ENCODE results near the gene RNF167.

RNF167 gene

DNA sequence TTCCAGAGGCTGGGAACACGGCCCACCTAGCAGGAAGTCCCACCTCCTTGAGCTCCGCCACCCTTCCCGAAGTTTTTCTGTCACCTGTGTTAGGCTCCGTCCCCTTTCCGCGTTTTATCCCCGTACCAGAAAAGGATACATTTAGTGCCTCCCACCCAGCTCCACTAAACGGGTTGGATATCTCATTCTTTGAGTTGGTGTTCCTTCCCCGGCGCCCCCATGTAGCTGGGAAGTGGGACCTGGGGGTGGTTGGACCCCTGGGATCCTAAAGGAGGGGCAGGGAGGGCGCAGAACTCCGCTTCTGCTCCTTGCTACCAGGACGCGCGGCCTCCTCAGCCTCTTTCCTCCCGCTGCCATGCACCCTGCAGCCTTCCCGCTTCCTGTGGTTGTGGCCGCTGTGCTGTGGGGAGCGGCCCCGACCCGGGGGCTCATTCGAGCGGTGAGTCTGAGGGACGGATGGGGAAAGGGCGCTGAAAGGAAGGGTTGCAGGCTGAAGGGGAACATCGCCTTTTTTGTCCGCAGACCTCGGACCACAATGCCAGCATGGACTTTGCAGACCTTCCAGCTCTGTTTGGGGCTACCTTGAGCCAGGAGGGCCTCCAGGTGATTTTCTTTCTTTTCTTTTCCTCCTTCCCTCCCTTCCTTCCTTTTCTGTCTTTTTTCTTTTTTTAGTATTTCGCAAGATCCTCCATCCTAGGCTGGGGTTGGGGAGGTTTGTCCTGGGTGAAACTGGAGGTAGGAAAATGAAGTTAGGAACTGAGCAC is 669 bp downstream of the RNF167 start:
- Histone ChIP-seq H3K36me3 (ENCODE audit: control insufficient read depth, insufficient read depth, low read length) (peaks cover 67% of the 10 kb centered on the region), H3K4me1 (ENCODE audit: control insufficient read depth, insufficient read depth, low read length, poor library complexity, severe bottlenecking) (peaks cover 48% of the 10 kb centered on the region), H3K4me3 (ENCODE audit: extremely low read depth, insufficient read depth, low read length, poor library complexity, severe bottlenecking) (peak overlapping the region; percentile 81), H3K27ac (ENCODE audit: low read depth, low read length, severe bottlenecking) (peak overlapping the region; percentile 93), H3K9me3 (ENCODE audit: control insufficient read depth, low read length) (no peaks in the 10 kb centered on the region)
- 0 to 1% methylated on average over 12 to 13 of the region's 29 CpGs for WGBS, 2 experiments (ENCODE audit: insufficient coverage in 2 of 2)

DNA sequence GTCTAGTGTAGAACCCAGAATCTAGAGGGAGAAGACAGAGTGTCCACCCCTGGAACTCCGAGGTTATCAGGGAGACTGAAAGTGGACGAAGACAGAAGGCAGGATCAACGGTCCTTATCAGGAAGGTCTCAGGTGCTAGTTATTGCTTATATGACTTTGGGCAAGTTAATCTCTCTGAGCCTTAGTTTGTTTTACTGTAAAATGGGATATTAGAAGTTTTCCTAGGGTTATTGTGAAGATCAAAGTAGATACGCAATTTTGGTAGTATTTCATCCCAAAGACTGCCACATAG is 1.2 kb downstream of the RNF167 start:
- Histone ChIP-seq H3K4me1 (ENCODE audit: control insufficient read depth, insufficient read depth, low read length, poor library complexity, severe bottlenecking) (peaks cover 49% of the 10 kb centered on the region), H3K36me3 (ENCODE audit: control insufficient read depth, insufficient read depth, low read length) (peaks cover 67% of the 10 kb centered on the region), H3K4me3 (ENCODE audit: extremely low read depth, insufficient read depth, low read length, poor library complexity, severe bottlenecking) (peak overlapping the region; percentile 81), H3K9me3 (ENCODE audit: control insufficient read depth, low read length) (no peaks in the 10 kb centered on the region), H3K27ac (ENCODE audit: low read depth, low read length, severe bottlenecking) (peak overlapping the region; percentile 93)
- 79 to 90% methylated on average over 3 to 4 of the region's 4 CpGs for WGBS, 2 experiments (ENCODE audit: insufficient coverage in 2 of 2)

DNA sequence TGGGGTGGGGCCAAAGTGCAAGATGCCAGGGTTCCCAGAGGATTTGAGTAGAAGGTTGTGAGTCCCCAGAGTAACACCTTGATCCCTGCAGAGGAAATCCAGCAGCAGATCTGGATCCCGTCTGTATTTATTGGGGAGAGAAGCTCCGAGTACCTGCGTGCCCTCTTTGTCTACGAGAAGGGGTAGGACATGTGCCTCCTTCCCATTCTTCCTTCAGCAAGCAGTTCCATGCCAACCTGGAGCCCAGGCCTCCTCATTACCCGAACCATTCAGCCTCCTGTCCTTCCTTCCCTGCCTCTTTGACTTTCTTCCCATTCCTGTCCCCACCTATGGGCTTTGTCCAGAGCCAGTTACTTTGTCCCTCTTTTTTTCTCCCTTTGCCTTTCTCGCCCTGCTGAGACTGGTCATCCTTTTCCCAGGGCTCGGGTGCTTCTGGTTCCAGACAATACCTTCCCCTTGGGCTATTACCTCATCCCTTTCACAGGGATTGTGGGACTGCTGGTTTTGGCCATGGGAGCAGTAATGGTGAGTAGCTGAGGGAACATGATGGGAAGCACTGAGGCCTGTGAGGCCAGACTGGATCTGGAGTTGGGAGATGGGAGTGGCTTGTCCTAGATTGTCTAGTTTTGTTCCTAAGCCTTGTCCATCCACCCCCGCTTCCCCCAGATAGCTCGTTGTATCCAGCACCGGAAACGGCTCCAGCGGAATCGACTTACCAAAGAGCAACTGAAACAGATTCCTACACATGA is 2.9 kb downstream of the RNF167 start:
- Histone ChIP-seq H3K9me3 (ENCODE audit: control insufficient read depth, low read length) (no peaks in the 10 kb centered on the region), H3K4me1 (ENCODE audit: control insufficient read depth, insufficient read depth, low read length, poor library complexity, severe bottlenecking) (peaks cover 49% of the 10 kb centered on the region), H3K27ac (ENCODE audit: low read depth, low read length, severe bottlenecking) (no peak overlapping the region), H3K4me3 (ENCODE audit: extremely low read depth, insufficient read depth, low read length, poor library complexity, severe bottlenecking) (no peak overlapping the region), H3K36me3 (ENCODE audit: control insufficient read depth, insufficient read depth, low read length) (peaks cover 64% of the 10 kb centered on the region)
- 93 to 97% methylated on average over 3 to 6 of the region's 13 CpGs for WGBS, 2 experiments (ENCODE audit: insufficient coverage in 2 of 2)

DNA sequence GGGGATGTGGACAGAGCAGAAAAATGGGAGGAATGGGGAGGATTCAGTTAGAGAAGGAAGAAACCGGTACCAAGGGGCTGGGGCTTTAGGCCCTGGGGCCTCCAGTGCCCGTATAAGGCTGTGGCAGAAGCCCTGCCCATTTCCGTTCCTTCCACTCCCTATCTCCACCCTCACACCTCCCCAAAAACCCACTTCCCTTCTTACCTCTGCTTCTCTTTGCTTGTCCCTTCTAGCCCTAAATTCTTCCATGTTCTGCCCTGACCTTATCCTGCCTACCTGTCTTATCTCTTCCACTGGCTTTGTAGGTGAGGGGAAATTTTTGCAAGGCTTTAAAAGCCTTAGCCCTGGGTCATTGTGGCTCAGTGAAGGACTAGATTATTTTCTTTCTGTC is 4.1 kb downstream of the RNF167 start:
- H3K36me3 ChIP-seq (ENCODE audit: control insufficient read depth, insufficient read depth, low read length): peaks cover 63% of the 10 kb centered on the region
- H3K27ac ChIP-seq (ENCODE audit: low read depth, low read length, severe bottlenecking): peak overlapping the region; percentile 84
- peaks cover 43% of the 10 kb centered on the region for H3K4me1 ChIP-seq (ENCODE audit: control insufficient read depth, insufficient read depth, low read length, poor library complexity, severe bottlenecking)
- no peaks in the 10 kb centered on the region for H3K9me3 ChIP-seq (ENCODE audit: control insufficient read depth, low read length)
- 79 to 100% methylated on average over 1 to 2 of the region's 3 CpGs for WGBS, 2 experiments (ENCODE audit: insufficient coverage in 2 of 2)
- H3K4me3 ChIP-seq (ENCODE audit: extremely low read depth, insufficient read depth, low read length, poor library complexity, severe bottlenecking): no peak overlapping the region

- Histone ChIP-seq H3K27ac (ENCODE audit: low read depth, low read length, severe bottlenecking) (peak overlapping the region; percentile 84), H3K9me3 (ENCODE audit: control insufficient read depth, low read length) (no peaks in the 10 kb centered on the region), H3K4me1 (ENCODE audit: control insufficient read depth, insufficient read depth, low read length, poor library complexity, severe bottlenecking) (peaks cover 43% of the 10 kb centered on the region), H3K4me3 (ENCODE audit: extremely low read depth, insufficient read depth, low read length, poor library complexity, severe bottlenecking) (peak overlapping the region; percentile 98), H3K36me3 (ENCODE audit: control insufficient read depth, insufficient read depth, low read length) (peaks cover 63% of the 10 kb centered on the region)
- WGBS, 2 experiments (ENCODE audit: insufficient coverage in 2 of 2): 96 to 100% methylated on average over 1 to 4 of the region's 8 CpGs
Measured at GRCh38 chr17:4944554-4945175, 4.6 kb downstream of the RNF167 start.

DNA sequence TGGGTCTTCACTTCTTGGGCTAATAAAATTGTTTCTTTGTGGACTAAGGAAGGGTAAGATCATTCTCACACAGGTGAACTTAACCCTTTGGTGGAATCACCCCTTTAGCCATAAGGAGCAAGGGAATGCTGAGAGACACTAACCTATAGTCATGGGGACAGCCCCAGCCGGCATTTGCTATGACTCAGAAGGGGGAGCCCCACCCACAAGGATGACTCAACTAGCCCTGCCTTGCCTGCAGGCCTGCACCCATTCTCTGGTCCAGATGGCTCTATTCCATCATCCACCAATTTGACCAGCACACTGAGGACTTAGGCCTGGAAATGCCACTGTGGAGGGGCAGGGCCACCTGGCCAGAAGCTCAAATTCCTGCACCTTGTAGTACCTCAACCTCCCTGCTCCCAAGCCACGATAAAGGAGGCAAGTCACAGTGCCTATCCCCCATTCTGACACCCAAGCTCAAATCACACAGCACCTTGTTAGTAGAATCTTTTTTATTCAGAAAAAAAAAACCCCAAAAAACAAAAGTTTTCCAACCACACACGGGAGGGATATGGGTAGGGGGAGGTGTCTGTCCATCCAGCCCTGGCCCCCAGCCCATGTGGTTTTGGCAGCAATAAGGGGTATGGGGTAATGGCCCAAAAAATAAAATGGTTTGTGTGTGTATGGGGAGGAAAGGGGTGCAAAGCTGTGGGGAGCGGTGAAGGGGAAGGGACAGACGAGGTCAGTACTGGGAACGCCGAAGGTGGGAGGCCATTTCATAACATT is 5.3 kb downstream of the RNF167 start:
- Histone ChIP-seq H3K4me1 (ENCODE audit: control insufficient read depth, insufficient read depth, low read length, poor library complexity, severe bottlenecking) (peaks cover 43% of the 10 kb centered on the region), H3K27ac (ENCODE audit: low read depth, low read length, severe bottlenecking) (peak overlapping the region; percentile 84), H3K4me3 (ENCODE audit: extremely low read depth, insufficient read depth, low read length, poor library complexity, severe bottlenecking) (peak overlapping the region; percentile 98), H3K36me3 (ENCODE audit: control insufficient read depth, insufficient read depth, low read length) (peaks cover 63% of the 10 kb centered on the region), H3K9me3 (ENCODE audit: control insufficient read depth, low read length) (no peaks in the 10 kb centered on the region)
- 59 to 73% methylated on average over 4 to 6 of the region's 7 CpGs for WGBS, 2 experiments (ENCODE audit: insufficient coverage in 2 of 2)

GRCh38 chr17:4945944-4946280 is 5.8 kb downstream of the RNF167 start:
- WGBS, 2 experiments (ENCODE audit: insufficient coverage in 2 of 2): 38 to 62% methylated on average over 1 to 3 of the region's 4 CpGs
- Histone ChIP-seq H3K36me3 (ENCODE audit: control insufficient read depth, insufficient read depth, low read length) (peaks cover 63% of the 10 kb centered on the region), H3K27ac (ENCODE audit: low read depth, low read length, severe bottlenecking) (peak overlapping the region; percentile 11), H3K4me3 (ENCODE audit: extremely low read depth, insufficient read depth, low read length, poor library complexity, severe bottlenecking) (peak overlapping the region; percentile 98), H3K9me3 (ENCODE audit: control insufficient read depth, low read length) (no peaks in the 10 kb centered on the region), H3K4me1 (ENCODE audit: control insufficient read depth, insufficient read depth, low read length, poor library complexity, severe bottlenecking) (peaks cover 49% of the 10 kb centered on the region)

- peak overlapping the region; percentile 32 for H3K27ac ChIP-seq (ENCODE audit: low read depth, low read length, severe bottlenecking)
- peaks cover 63% of the 10 kb centered on the region for H3K36me3 ChIP-seq (ENCODE audit: control insufficient read depth, insufficient read depth, low read length)
- H3K4me3 ChIP-seq (ENCODE audit: extremely low read depth, insufficient read depth, low read length, poor library complexity, severe bottlenecking): peak overlapping the region; percentile 98
- peaks cover 50% of the 10 kb centered on the region for H3K4me1 ChIP-seq (ENCODE audit: control insufficient read depth, insufficient read depth, low read length, poor library complexity, severe bottlenecking)
- WGBS, 2 experiments (ENCODE audit: insufficient coverage in 2 of 2): 53 to 56% methylated on average over 7 to 10 of the region's 16 CpGs
- H3K9me3 ChIP-seq (ENCODE audit: control insufficient read depth, low read length): no peaks in the 10 kb centered on the region
Measured at GRCh38 chr17:4946312-4946976, 6.4 kb downstream of the RNF167 start.

- 0 to 5% methylated on average over 2 to 5 of the region's 7 CpGs for WGBS, 2 experiments (ENCODE audit: insufficient coverage in 2 of 2)
- Histone ChIP-seq H3K27ac (ENCODE audit: low read depth, low read length, severe bottlenecking) (peak overlapping the region; percentile 57), H3K36me3 (ENCODE audit: control insufficient read depth, insufficient read depth, low read length) (peaks cover 59% of the 10 kb centered on the region), H3K9me3 (ENCODE audit: control insufficient read depth, low read length) (no peaks in the 10 kb centered on the region), H3K4me1 (ENCODE audit: control insufficient read depth, insufficient read depth, low read length, poor library complexity, severe bottlenecking) (peaks cover 50% of the 10 kb centered on the region), H3K4me3 (ENCODE audit: extremely low read depth, insufficient read depth, low read length, poor library complexity, severe bottlenecking) (peak overlapping the region; percentile 98)
Measured at GRCh38 chr17:4947010-4947410, 6.9 kb downstream of the RNF167 start.
